HG02571 (cell line): ENCODE measurements around the gene RBBP4.
"Not testable (repeated sequence)": the region's sequence is repeated elsewhere in the genome, so short reads cannot be mapped to it uniquely, and the experiment has no call there.

Experiments used
- ATAC-seq: cut with Tn5 transposase; IDR thresholded peaks from one replicate; pipeline ENCODE4 v1.9.1; 2021; ENCODE audit warnings: mild to moderate bottlenecking, moderate library complexity; ENCODE audit not compliant: unreplicated experiment

Gene RBBP4

DNA sequence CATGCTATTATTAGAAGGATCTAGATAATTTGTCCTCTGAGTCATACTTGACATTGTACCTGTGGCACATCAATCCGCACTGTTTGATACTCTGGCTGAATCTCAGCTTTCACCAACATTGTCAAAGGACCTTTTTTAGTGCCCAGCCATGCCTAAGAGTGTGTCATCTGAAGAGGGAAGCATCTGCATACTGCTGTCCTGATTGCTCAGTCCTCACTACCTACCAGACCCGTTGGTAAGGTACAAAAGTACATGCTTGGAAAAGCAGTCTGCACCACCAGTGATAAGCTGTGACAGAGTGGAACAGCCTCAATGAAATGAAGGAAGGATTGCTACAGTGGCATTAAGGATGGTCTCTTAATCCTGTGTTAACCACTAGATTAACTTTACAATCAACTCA is 34.5 kb downstream of the RBBP4 start:
- no peak for ATAC-seq

DNA sequence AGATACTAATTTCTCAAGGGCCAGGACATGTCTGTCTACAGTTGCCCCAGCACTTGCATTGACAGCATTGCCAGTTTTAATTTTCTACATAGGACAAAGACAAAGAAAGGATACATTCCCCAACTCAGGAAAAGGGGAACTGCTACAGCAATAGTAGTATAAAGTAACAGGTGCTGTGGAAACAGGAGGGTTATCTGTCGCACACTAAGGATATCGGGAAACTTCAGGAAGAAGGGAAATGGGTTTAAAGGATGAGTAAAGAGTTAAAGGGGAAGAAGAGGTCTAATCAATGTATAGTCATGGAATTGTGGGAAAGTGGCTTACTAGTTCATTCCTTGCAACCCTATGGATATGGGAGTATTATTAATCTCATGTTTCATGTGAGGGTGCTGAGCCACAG is 35.4 kb downstream of the RBBP4 start:
- ATAC-seq = no peak

- ATAC-seq = no peak
Measured at GRCh38 chr1:32693455-32694174, 42.6 kb downstream of the RBBP4 start.

- no peak for ATAC-seq
Measured at GRCh38 chr1:32695098-32695904, 44.3 kb downstream of the RBBP4 start.

- no peak for ATAC-seq
Measured at GRCh38 chr1:32696041-32696440, 45.0 kb downstream of the RBBP4 start.

- ATAC-seq = not testable (repeated sequence)
Measured at GRCh38 chr1:32696996-32697395, 46.0 kb downstream of the RBBP4 start.

GRCh38 chr1:32701421-32701911 is 50.5 kb downstream of the RBBP4 start:
- no peak for ATAC-seq

DNA sequence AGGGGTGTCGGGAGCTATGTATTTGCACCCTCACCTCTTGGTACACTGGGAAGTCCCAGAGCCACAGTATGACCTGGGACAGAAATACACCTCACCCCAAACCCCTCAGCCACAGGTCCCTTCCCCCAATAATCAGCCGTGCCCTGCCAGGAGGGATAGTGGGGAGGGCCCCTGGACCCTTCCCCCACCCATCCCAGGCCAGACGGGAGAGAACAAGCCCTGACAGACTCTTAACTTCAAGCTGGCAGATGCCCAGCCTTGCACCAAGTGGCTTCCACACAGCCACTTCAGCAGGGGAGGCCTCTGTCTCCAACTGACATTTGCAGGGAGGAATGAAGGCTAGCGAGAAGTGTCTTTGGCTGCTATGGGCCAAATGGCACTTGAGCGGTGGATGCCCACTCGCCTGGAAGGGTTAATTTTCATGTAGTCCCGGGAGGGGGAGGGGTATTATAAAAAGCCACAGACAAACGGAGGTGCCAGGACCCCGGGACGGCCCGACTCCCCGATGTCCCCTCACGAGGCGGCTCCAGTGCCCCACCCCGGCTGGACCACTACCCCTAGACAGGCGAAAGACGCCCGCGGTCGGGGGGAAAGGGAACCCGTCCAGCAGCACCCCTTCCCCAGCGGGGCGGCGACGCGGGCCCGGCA is 51.1 kb downstream of the RBBP4 start:
- no peak for ATAC-seq

DNA sequence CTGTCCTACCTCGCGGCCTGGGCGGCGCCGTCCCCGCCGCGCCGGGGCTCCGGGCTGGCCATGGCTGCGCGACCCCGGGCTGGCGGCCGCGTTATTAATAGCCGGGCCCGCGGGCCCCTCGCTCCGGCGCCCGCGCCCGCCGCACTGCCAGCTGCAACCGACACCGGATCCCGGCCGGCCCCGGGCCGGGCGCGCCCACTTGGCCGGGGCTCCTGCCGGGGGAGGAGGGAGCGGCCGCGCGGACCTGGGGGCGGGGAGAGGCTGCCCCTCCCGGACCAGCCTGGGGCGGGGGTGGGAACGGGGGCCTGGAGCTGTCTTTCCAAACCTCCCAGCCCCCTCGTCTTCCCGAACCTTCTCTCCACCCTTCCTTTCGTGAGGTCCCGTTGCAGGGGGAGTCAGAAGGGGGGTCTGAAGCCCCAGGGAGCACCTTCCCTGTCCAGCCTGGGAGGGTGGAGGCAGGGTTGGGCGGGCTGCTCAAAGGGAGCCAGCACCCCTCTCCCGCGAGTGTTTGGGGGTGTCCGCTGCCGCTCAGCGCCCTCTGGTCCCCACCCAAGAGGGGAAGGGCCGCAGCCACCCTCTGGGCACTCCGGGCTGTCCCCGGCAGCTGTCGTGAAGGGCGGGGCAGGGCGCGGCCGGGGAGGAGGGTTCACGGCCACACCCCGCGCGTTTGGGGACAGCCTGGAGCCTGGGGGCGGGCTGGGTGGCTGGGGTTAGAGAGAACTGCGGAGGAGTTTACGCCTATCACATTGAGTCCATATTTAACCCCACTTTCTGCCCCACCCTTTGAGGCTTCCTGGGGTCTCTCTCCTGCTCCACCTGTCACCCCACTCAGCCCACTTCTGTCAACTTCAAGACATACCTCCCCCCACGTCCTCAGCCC is 51.8 kb downstream of the RBBP4 start, which contains the start of gene SYNC:
Gene SYNC, minus strand, starts transcription at position 172 of the 880 bp plus-strand sequence. Its CDS starts 110 bp downstream, at position 62.
- ATAC-seq = no peak

GRCh38 chr1:32703479-32704291 is 52.7 kb downstream of the RBBP4 start:
- no peak for ATAC-seq

- ATAC-seq = no peak
Measured at GRCh38 chr1:32705516-32705915, 54.5 kb downstream of the RBBP4 start.

GRCh38 chr1:32706491-32706890 is 55.5 kb downstream of the RBBP4 start:
- ATAC-seq = no peak

GRCh38 chr1:32709075-32709474 is 58.1 kb downstream of the RBBP4 start:
- no peak for ATAC-seq

DNA sequence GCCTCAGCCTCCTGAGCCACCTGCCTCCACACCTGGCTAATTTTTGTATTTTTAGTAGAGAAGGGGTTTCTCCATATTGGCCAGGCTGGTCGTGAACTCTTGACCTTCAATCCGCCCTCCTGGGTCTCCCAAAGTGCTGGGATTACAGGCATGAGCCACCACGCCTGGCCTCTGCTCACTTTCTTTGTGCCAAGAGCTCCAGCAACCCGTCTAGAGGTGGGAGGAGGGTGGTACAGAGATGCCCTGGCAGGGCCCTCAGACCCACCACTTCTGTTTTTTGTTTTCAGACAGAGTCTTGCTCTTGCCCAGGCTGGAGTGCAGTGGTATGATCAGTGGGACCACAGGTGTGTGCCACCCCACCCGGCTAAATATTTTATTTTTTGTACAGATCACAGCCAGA is 58.5 kb downstream of the RBBP4 start:
- no peak for ATAC-seq

DNA sequence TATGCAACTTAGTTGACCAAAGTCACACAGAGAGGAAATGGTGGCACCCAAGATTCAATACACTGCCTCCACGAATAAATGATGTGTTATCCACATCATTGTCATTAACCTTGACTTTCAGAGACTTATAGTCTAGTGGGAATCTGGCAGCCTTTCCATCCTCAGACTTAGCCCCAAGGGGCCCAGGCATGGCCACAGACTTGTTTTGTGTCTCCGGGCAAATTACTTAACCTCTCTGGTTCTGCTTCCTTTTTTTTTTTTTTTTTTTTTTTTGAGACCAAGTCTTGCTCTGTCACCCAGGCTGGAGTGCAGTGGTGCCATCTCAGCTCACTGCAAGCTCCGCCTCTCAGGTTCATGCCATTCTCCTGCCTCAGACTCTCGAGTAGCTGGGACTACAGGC is 60.2 kb downstream of the RBBP4 start:
- not testable (repeated sequence) for ATAC-seq

DNA sequence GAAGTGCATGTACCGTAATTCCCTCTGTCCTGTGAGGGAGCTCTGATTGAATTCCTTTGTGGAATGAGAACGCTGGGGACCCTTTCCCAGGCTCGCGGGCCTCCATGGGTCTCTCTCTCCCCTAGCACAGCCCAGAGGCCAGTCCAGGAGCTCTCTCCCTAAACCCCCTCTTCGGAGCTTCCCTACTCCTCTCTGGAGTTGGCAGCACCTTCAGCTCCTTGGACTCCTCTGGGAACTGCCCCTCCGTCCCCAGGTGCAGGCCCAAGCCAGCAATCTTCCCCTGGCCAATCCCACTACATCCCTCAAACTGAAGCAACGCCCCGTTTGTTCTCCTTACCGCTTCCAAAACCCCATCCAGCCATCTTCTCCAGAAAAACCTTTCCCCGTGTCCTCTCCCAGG is 62.1 kb downstream of the RBBP4 start:
- no peak for ATAC-seq

- ATAC-seq = no peak
Measured at GRCh38 chr1:32714277-32714676, 63.3 kb downstream of the RBBP4 start.

GRCh38 chr1:32715901-32716311 is 64.9 kb downstream of the RBBP4 start:
- no peak for ATAC-seq

DNA sequence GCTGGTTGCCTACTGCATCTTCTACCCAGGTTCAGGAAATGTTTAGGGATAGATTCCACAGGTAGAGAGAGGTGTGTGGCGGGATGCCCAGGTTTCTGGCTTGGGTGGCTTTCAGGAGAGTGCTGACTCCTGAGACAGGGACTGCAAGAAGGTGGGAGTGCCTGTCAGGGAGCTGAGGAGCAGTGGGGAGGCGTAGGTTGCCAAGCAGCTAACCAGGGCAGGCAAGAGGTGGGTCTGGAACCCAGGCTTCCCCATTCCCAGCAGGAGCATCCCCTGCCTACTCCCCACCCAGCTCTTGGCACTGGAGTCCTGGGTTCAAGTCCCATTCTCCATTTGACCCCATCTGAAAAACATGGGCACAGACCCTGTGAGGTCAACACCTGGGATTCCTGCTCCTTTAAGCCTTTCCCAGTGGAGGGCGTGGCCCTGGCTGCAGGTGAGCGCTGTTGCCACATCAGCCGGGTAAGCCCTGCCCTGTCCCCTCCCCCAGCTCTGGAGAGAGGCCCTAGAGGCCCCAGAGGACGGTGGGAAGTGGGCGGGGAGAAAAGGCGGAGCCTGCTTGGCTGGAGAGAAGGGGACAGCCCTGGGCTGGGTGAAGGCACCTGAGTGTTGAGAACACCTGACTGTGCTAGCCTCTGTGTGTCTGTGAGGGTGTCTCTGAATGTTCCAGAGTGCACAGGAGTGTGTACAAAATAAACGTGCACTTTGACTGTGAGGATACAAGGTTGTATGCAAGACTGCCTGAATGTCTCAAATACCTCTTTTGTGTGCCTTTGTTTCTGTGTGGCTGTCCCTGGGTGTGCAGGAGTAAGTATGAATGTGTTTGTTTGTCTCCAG is 65.5 kb downstream of the RBBP4 start:
- peak; percentile 48 for ATAC-seq
